ENCODE measurements around the gene SGPP1. TPM values are rescaled to one million over a fixed set of nuclear protein-coding genes. Genes with fewer than 3 reads are reported as not detected.
A peak's percentile ranks its signal among the peaks of the same experiment; 100 is the strongest.

The SGPP1 gene
- total and polyA plus RNA-seq, 10 of the 15 experiments (the other 5 are each of a cell fraction or from before 2014, with no cell fraction given): 3.5 to 37.7 (median 25.5) TPM

- TF ChIP-seq REST (IDR thresholded peaks at IDR 0.05; ENCODE audit: low read depth, low read length) (no peak), MTA3 (IDR thresholded peaks at IDR 0.05; ENCODE audit: borderline replicate concordance, low read length) (no peak), BCL11A (IDR thresholded peaks at IDR 0.05; ENCODE audit: low read depth, low read length) (no peak; the same call in 1 of the 2 replicates), NBN (IDR thresholded peaks at IDR 0.05) (0 out of 2 replicates have a peak, but pooled peaks have one; percentile 19), BCLAF1 (IDR thresholded peaks at IDR 0.05) (no peak), NRF1 (conservative IDR thresholded peaks at IDR 0.05; ENCODE audit: low read depth, low read length) (no peak), NR2C2 (IDR thresholded peaks at IDR 0.05; ENCODE audit: borderline replicate concordance, control insufficient read depth, insufficient read length, low read depth) (no peak), BHLHE40 (IDR thresholded peaks at IDR 0.05; ENCODE audit: borderline replicate concordance in 1 of 2, low read depth in 2 of 2, low read length in 1 of 2) (peak; percentile 85 to 89; a peak in 3 of 4 replicates), POLR2AphosphoS2 (IDR thresholded peaks at IDR 0.05; ENCODE audit: low read depth, low read length) (no peak), TBL1XR1 (IDR thresholded peaks at IDR 0.05; ENCODE audit: low read depth, low read length) (0 out of 2 replicates have a peak, but pooled peaks have one; percentile 16), EED (IDR thresholded peaks at IDR 0.05; ENCODE audit: low read depth) (peak; percentile 84), POU2F2 (IDR thresholded peaks at IDR 0.05; ENCODE audit: borderline replicate concordance, low read depth, low read length) (0 out of 3 replicates have a peak, but pooled peaks have one; percentile 24), IRF5 (IDR thresholded peaks at IDR 0.05; ENCODE audit: borderline replicate concordance) (no peak), ASH2L (IDR thresholded peaks at IDR 0.05; ENCODE audit: borderline replicate concordance, low read depth) (no peak), SMC3 (IDR thresholded peaks at IDR 0.05; ENCODE audit: borderline replicate concordance, low read length) (no peak), RB1 (IDR thresholded peaks at IDR 0.05; ENCODE audit: borderline replicate concordance) (no peak), RAD21 (IDR thresholded peaks at IDR 0.05; ENCODE audit: insufficient read depth, low read depth, low read length) (0 out of 2 replicates have a peak, but pooled peaks have one; percentile 31), CEBPB (IDR thresholded peaks at IDR 0.05; ENCODE audit: borderline replicate concordance in 1 of 2, low read depth in 2 of 2, low read length in 2 of 2) (no peak), MEF2B (IDR thresholded peaks at IDR 0.05; ENCODE audit: partially characterized antibody, poor library complexity, severe bottlenecking) (peak; percentile 82), BACH1 (IDR thresholded peaks at IDR 0.05; ENCODE audit: borderline replicate concordance) (peak; percentile 4; the same call in 1 of the 2 replicates), ELK1 (IDR thresholded peaks at IDR 0.05; ENCODE audit: low read depth, low read length) (no peak), YY1 (IDR thresholded peaks at IDR 0.05; ENCODE audit: low read depth, low read length) (no peak)
Measured at GRCh38 chr14:63745858-63746425, 18.1 kb upstream of the SGPP1 start (continued).
